DND-41 (cell line): ENCODE measurements around the gene NRSN2.

Source experiments
- CTCF ChIP-seq: IDR thresholded peaks from 2 replicates; pipeline ENCODE4 v1.5.1; 2012; ENCODE audit warnings: borderline replicate concordance, low read length, moderate library complexity, mild to moderate bottlenecking; ENCODE audit not compliant: poor library complexity, severe bottlenecking; ENCODE audit errors: extremely low read depth
- EZH2 ChIP-seq: IDR thresholded peaks from 3 replicates; pipeline ENCODE4 v1.6.1; 2012; ENCODE audit warnings: borderline replicate concordance, low read depth, mild to moderate bottlenecking, moderate library complexity, low read length, inconsistent platforms; ENCODE audit not compliant: severe bottlenecking

- TF ChIP-seq CTCF (no peak), EZH2 (no peak)
These were observed 34.8 kb upstream of the NRSN2 start for GRCh38 chr20:312067-312466.
